GM12874 (cell line): ENCODE data around the gene MYL6.

Source experiments
- TF ChIP-seq, protein P1 (sequence below): IDR thresholded peaks from 2 replicates; pipeline ENCODE4 v1.5.1; 2011; ENCODE audit warnings: low read depth, mild to moderate bottlenecking, control low read depth, low read length, moderate library complexity; ENCODE audit not compliant: insufficient read depth

MYL6 gene

DNA sequence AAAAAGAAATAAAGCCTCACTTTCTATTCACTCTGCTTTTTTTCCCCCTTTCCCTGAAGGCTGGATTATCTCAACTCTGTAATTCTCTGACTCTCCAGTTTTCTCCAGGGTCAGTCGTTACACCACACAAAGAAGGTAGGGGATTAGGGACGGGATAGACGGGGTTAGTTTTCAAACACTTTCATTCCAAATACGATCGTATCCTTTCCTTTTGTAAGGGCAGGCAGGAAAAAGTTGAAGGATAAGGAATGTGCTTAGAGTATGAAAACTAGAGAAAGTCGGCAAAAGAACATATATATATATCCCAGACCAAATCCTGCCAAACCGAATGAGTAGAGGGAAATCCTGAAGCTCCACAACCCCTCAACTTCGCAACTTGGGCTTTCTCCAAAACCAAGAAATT, 30.7 kb upstream of the MYL6 start:
- TF ChIP-seq, protein P1, sequence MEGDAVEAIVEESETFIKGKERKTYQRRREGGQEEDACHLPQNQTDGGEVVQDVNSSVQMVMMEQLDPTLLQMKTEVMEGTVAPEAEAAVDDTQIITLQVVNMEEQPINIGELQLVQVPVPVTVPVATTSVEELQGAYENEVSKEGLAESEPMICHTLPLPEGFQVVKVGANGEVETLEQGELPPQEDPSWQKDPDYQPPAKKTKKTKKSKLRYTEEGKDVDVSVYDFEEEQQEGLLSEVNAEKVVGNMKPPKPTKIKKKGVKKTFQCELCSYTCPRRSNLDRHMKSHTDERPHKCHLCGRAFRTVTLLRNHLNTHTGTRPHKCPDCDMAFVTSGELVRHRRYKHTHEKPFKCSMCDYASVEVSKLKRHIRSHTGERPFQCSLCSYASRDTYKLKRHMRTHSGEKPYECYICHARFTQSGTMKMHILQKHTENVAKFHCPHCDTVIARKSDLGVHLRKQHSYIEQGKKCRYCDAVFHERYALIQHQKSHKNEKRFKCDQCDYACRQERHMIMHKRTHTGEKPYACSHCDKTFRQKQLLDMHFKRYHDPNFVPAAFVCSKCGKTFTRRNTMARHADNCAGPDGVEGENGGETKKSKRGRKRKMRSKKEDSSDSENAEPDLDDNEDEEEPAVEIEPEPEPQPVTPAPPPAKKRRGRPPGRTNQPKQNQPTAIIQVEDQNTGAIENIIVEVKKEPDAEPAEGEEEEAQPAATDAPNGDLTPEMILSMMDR = no peak

DNA sequence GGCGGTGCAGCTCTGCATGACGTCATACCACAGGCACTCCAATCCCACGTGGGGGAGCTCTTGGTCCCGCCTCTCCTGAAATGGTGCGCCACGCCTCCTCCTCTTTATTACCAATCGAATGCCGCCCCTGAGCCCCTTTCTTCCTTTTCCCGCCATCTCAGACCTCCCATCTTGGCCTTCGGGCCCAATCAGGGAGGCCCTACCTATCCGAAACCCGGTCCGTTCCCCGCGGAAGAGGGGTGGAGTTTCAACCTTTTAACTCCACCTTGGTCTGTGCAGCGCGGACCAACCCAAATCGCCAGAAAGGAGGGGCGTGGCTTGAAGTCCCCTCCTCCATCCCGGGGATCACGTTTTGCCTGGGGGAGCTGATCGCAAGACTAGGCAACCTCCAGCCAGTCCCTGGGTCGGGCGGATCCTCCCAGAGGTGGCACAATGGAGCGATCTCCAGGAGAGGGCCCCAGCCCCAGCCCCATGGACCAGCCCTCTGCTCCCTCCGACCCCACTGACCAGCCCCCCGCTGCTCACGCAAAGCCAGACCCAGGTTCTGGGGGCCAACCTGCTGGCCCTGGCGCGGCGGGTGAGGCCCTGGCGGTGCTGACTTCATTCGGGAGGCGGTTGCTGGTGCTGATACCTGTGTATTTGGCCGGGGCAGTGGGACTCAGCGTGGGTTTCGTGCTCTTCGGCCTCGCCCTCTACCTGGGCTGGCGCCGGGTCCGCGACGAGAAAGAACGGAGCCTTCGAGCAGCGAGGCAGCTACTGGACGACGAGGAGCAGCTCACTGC, 30.1 kb upstream of the MYL6 start, which contains the start of gene ESYT1:
ESYT1 (plus strand) TSS at position 380 of the 782 bp plus-strand sequence; CDS start at position 433, 53 bp downstream.
- TF ChIP-seq, protein P1 = no peak

DNA sequence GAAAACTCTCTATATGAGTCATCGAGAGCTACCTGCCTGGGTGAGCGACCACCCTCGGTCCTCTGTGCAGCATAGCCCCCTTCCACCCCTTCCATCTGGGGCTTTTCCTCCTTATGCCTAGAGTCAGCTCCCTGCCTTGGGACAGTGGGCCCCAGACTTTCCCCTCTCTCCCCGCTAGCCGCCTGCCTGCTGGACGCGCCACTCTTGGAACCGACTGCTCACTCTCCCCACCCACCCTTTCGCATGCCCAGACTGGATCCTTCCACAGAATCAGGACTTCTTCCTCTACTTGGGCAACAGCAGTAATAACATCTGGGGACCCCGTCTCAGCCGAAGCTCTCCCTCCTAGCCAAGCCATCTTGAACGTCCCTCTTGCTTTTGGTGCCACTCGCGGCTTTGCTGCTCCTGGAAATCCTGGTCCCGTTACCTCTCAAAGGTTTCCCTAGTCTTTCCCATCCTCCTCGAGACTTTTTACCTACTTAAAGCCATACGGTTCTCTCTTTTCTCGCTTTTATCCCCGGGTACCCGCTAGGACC, 29.4 kb upstream of the MYL6 start:
- TF ChIP-seq, protein P1 = no peak

DNA sequence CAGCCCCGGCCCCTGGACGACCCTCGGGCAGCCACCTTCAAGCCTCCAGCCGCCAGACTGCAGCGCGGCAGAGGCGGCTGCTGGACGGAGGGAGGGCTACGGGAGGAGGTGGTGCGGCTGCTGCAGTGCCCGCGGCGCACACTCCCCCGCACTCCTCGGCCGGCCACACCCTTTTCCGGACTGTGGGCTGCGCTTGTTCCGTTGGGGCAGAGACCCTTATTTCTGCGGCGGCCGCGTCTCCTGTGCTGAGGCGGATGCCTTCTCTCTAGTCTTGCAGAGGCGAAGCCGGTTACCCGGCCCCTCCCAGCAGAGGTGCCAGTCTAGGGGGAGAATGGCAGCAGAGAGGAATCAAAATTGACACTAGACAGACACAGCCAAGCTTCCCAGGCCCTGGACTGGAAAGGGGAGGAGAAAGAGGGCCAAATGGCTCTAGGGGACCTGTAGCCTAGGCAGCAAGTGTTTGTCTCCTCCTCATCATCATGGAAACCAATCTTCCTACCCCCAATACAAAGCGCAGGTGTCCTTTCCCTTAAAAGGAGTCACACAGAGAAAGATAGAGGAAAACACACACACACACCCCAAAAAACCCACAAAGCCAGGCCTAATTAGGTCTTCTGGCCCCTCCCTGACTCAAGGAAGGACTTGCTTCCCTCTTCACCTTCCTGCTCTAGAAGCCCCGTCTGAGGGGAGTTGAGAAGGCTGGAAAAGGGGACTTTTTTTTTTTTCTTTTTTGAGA, 28.8 kb upstream of the MYL6 start:
- TF ChIP-seq, protein P1 = no peak

DNA sequence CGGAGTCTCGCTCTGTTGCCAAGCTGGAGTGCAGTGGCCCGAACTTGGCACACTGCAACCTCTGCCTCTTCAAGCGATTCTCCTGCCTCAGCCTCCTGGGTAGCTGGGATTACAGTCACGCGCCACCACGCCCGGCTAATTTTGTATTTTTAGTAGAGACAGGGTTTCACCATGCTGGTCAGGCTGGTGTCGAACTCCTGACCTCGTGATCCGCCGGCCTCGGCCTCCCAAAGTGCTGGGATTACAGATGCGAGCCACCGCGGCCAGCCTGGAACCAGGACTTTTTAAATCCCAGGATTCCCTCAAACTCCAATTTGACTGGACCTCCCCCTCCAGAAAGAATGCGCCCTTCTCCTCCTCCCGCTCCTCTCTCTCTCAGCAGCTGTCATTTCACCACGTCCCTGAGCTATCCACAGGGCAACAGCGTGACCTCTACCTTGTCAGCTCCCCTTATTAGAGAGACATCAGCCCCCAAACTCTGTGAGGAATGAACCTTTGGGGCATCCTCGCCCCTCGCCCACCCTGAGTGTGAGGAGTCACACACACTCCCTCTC, 28.1 kb upstream of the MYL6 start:
- TF ChIP-seq, protein P1 = no peak

DNA sequence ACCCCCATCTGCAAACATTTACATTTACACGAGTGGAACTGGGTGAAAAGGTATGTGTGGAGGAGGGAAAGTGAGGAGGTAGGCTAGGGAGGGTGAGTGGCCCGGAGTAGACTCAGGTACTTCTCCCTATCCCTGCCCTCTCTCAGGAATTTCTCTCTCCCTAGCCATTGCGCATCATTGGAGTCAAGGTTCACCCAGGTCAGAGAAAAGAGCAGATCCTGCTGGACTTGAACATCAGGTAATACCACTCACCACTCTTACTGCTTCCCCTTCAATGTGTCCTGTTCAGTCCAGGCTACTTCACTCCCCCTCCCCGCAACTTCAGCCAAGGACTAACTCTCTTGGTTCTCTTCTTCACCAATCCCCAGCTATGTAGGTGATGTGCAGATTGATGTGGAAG, 27.3 kb upstream of the MYL6 start:
- TF ChIP-seq, protein P1 = no peak

DNA sequence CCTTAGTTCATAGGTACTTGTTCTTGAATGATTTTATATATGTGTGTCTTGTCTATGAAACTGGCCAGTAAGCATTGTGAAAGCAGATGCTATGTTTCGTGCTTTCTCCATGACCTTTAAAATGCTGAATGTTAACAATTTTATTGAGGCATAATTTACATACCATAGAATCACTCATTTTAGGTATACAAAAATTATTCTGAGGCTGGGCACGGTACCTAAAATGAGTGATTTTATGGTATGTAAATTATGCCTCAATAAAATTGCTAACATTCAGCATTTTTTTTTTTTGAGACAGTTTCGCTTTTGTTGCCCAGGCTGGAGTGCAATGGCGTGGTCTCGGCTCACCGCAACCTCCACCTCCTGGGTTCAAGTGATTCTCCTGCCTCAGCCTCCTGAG, 23.3 kb upstream of the MYL6 start:
- TF ChIP-seq, protein P1 = no peak
